HG02885 (cell line): ENCODE measurements around the gene TAX1BP1.

Source experiments
- ATAC-seq: cut with Tn5 transposase; IDR thresholded peaks from one replicate; pipeline ENCODE4 v1.9.1; 2021; ENCODE audit warnings: mild to moderate bottlenecking; ENCODE audit not compliant: unreplicated experiment, poor library complexity

Gene TAX1BP1

GRCh38 chr7:27873981-27874957, 134.3 kb downstream of the TAX1BP1 start:
- no peak for ATAC-seq

GRCh38 chr7:27875061-27875460, 135.1 kb downstream of the TAX1BP1 start:
- no peak for ATAC-seq

- no peak for ATAC-seq
These were observed 135.9 kb downstream of the TAX1BP1 start for GRCh38 chr7:27875832-27876231.

GRCh38 chr7:27876756-27877155, 136.8 kb downstream of the TAX1BP1 start:
- ATAC-seq, result no peak
